HG02973 (cell line): ENCODE data around the gene TMEM126B.

Source experiments
- ATAC-seq: cut with Tn5 transposase; IDR thresholded peaks from one replicate; pipeline ENCODE4 v1.9.1; 2021; ENCODE audit warnings: moderate library complexity; ENCODE audit not compliant: unreplicated experiment

The TMEM126B gene

GRCh38 chr11:85682330-85683305, 54.2 kb downstream of the TMEM126B start:
- peak; percentile 77 for ATAC-seq

GRCh38 chr11:85685125-85685819, 56.9 kb downstream of the TMEM126B start:
- no peak for ATAC-seq

- ATAC-seq = no peak
Observed at GRCh38 chr11:85685820-85686459, 57.5 kb downstream of the TMEM126B start, which contains the start of gene CCDC89. Gene CCDC89 (minus strand): TSS chr11:85686195. CDS start chr11:85686130, 65 bp downstream.
